GM19099 (cell line): Measurements from ENCODE around the gene VAV3.

Source experiments
- POLR2A ChIP-seq: IDR thresholded peaks from 3 replicates; pipeline ENCODE4 v1.6.1; 2011; ENCODE audit warnings: low read depth; ENCODE audit not compliant: insufficient read length; ENCODE audit errors: extremely low read depth

The VAV3 gene

DNA sequence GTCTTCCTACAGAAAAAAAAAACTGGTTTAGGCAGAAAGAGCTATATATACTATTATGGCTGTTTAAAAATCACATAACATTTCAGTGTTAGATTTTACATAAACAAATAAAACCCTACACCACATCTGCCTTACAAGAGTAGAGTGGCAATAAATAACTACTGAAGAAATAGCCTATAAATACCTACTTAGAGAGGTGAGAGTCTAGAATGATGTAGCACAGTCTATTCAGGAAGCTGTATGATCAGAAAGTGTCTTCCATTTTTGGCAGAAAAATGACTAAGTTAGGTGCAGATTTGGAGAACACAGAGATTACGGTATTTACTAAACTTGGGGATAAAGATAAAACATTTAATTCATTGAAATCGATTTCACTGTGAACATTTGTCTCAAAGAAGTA is 75.5 kb downstream of the VAV3 start:
- no peak for TF ChIP-seq POLR2A

DNA sequence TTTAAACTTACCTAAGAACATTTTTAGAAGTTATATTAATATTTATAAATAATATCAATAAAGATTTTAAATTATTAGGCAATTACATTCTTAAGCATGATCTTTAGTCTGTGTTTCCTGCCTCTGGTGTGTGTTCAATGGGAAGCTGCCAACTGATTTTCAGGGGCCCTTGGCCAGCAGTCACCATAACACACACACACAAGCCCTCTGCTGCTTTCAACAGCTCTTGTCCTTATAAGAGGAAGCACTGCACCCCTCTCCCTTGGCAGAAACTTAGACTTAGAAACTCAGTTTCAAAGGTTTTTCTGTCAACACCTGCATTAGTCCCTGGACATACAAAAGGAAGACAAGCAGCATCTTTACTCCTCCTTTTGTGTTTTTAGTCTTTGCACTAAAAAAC is 81.4 kb downstream of the VAV3 start:
- TF ChIP-seq POLR2A: no peak

DNA sequence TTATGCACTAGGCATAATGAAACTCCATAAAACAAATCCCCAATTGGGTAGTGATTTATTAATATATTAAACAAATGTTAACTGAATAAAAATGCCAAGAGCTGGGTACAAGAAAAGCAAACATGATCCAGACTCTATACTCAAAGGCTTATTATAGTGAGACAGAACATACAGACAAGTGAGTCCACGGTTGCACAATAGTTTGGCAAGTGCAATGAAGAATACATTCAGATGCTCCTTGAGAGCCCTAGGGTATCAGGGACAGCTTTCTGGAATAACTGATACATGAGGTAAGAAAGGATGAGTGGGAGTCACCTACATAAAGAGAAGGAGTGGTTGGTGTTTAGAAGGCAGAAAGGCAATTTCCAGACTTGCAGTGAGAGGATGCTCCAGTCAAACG is 85.1 kb downstream of the VAV3 start:
- no peak for TF ChIP-seq POLR2A

DNA sequence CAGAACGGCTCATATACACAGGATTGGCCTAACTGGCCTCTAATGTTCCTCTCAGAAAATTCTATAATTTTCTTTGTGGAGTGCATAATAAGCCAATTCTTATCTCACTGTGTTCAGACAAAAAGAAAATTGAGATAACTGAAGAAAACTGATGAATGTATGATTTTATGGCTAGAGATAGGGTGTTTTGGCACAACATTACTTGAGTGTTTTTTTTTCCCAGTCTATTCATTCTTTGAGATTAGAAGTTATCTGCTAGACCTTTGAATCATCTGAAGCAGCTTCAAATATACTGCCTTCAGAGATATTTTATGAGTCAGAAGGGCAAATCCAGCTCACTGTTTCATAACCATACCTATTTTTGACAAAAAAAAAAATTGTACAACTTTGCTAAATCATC is 85.6 kb downstream of the VAV3 start:
- TF ChIP-seq POLR2A: no peak

DNA sequence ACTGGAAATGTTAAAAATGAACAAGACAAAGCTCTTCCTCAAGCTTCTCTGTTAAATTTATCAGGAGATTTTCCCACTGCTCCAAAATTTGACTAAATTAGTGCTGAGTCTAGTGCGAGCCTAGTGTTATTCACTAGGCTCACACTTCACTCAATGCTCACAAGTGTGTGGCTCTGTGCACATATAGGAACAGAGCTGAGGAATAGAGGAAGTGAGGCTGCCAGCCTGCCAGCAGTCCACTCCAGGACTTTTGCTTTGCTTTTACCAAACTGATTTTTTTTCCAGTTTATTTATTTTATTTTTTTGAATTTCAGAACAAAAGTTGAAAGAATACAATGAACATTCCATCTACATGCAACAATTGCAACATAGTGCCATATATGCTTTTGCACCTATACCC is 87.2 kb downstream of the VAV3 start:
- TF ChIP-seq POLR2A: no peak

DNA sequence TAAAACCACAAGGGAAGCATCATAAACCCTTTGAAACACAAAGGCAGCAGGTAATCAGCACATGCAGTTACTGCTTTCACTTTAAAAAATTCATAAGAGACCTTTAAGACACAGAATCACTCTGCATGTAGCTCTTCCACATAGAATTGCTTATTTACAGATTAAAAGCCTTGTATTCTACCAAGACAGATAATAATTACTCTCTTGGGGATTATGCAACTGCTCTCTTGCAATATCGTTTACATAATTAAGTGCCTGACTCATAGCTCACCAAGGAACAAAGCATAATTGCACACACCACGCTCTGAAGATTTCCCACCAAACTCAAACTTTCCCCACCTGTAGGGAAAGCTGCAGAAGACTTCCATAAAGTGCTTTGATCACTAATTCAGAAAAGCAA is 87.9 kb downstream of the VAV3 start:
- no peak for TF ChIP-seq POLR2A

DNA sequence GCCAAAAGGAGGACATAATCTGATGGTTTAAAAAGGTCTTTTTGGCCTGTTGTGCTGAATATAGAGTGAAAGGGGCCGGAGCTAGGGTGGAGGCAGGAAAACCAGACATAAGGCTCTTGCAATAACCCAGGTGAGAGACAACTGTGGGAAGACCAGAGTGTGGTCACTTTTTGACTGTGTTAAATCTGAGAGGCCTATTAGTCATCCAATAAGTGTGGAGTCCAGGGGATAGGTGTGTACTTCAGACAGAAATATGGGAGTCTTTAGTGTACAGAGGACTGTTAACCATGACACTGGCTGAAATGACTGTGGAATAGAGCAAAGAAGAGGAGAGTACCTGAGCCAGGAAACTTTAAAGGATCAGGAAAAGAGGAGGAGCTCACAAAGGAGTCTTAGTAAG is 89.3 kb downstream of the VAV3 start:
- TF ChIP-seq POLR2A: no peak

DNA sequence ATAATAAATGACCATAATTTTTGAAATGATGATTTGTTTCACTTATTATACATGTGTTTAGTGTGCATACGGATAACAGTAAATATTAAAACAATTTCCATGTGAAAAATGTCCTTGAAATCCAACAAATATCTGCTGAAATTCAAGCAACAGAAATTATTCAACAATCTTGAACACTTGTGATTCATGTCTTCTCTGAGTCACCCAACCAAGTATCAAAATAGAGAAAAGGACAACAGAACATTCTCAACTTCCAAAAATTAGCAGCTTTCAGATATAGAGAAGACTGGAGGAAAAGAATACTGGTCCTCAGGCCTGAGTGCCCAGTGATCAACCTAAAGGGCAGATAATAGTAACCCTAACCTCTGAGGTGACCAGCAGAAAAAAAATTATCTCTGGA is 90.8 kb downstream of the VAV3 start:
- TF ChIP-seq POLR2A: no peak

DNA sequence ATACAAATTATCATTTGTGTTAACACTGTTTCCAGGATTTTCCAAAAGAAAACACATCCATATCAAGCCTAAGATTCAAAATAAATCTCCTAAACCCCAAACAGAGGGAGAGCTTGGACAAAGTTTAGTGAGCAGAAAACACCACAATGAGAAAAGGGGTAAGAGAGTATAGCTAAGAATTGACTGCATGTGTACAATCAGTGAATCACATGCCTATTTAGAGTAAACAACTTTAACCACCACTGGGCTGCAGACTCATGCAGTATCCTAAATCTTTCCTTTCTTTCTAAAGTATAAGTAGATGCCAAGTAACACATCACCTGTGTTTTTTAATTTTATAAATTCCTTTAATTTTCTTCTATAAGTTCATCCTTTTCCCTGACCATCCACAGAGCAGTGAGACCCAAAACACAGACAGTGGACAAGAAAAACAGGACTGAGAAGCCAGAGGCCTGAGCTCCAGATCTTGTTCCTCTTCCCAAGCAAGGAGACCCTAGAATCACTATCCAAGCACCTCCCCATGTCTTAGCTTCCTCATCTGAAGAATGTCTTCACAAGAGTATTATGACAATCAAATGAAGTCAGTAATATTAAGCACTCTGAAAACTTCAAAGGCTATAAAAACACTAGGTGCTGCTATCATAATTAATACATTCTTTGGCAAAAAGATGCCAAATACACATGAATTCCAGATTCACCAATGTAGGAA is 93.1 kb downstream of the VAV3 start:
- no peak for TF ChIP-seq POLR2A

DNA sequence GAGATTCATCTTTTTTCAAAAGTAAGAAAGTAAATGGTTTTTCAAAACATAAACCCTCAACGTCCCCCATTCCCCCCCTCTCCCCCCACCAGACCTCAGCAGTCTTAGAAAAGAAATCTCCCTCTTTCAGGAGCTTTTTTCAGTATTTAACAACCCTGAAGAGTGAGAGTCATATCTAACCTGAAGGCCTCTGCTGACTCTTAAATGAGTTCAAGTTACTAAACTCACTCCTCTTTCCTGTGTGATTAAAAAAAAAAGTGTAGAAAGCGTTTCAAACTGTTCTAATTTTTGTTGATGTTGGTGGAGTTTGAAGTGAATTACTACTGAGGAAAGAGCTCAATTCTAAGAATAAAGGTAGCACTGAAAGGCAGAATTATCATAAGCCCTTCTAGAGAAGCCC is 93.7 kb downstream of the VAV3 start:
- no peak for TF ChIP-seq POLR2A

DNA sequence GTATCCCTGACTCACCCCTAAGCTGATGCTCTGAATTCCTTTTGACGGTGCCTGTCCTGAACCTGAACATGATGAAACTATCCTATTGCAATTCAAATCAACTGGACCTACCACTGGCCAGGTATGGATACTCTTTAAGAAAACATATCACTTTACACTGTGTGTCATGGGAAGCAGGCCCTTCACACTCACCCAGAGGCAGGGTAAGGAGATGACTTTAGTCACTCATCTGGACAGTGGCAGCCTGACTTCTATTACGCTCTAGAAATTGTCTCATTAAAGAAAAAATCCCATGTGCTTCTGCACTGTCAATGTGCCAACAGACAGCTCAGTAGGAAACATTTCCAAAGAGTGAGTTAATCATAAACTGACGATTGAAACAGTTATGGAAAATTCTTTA is 94.3 kb downstream of the VAV3 start:
- no peak for TF ChIP-seq POLR2A

DNA sequence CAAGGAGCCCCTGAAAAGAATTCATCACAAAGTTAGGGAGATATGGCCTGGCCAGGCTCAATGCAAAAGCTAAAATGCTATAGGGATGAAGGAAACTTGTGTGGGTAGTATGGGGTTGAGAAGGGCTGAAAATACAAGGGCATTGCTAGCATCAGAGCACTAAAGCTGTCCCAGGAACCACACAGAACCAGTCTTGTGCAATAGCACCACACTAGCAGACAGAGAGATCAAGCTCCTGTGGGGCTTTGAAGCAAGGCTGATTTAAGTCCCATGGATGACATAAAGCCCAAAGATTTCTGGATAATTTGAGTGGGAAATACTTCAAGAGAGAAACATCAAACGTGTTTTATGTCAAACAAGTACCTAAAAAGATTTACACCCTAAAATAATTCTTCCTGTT is 97.1 kb downstream of the VAV3 start:
- TF ChIP-seq POLR2A: no peak

DNA sequence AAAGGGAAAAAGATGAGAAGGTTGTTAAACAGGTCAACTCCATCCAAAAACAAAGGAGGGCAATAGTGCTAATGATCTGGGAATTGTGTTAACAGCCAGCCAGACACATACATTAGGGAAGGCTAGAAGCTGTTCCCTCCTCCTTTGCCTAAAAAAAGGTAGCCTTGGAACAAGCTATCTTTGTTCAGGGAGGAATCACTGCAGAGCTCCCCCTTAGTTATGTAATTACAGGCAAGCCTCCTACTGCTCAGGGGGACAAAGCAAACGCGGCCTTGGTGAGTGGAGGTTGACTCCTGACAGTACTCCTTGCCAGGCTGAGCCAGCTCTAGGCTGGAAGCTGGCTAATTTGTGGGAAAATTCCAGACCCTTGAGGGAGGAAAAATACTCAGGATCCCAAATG is 97.6 kb downstream of the VAV3 start:
- no peak for TF ChIP-seq POLR2A

DNA sequence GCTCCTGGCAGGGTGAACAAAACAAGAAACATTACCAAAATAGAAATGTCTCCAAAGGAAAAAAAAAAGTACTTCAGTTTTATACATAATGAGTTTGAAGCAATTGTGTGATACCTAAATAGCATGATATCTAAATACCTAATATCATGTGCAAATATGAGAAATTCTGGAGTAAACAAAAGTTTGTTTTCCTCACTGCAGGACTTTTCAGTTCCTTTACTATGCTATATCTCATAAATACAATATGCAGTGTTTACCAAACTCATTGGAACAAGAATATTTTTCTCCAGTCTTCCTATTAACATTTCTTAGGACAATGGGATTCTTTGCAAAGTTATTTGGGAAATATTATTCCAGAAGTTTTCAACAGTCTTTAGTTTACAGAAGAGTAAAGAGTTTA is 98.1 kb downstream of the VAV3 start:
- TF ChIP-seq POLR2A: no peak

DNA sequence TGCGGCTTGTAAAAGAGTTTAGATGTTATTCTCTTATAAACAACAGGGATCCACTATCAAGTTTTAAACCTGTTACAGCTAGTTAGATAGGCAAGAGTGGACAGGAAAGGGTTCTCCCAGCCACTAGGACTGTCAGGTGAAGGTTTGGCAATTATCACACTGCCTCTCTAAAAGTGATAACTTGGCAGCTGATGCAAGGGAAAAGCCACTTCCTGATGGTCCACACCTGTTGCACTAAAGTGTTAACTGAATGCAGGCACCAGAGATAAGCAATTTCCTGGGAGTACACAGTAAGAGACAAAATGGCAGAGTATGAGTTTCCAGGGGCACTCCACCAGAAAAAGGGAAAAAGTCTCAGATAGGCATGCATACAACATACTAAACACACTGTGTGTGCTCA is 99.4 kb downstream of the VAV3 start:
- TF ChIP-seq POLR2A: no peak

DNA sequence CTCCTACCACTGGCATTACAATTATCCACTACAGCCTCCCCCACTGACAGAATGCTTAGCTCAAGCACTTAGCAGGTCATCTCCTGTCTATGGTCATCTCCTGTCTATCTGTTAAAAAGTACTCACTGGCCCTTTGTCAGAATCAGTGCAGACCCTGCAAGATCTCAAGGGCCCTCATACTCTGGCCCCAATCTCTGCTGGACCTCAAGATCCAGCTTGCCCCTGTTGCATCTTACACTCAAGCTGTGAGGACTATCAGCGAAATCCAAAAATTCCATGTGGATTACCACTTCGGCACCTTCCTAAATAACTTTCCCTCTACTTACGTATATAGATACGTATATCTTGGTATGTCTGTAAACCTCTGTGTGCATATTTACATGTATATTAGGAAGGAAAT is 101.6 kb downstream of the VAV3 start:
- no peak for TF ChIP-seq POLR2A

DNA sequence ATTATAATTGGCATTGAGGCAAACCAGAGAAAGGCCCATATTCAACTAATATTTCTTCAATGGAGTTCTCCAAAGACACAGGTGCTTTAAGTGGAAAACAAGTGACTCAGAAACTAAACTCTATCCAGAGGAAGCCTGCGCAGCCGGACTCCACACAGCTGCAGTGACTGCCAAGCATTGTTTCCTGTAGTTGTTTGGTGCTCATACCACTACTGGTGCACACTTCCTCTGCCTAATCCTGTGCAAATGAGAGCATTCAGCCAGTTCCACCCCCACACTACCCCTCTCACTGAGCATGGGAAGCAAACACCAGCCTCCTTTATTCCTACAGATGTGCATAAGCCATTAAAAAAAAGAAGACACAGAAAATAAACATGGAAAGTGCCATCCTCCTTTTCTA is 102.9 kb downstream of the VAV3 start:
- no peak for TF ChIP-seq POLR2A
